HG02884 (cell line): Measurements from ENCODE around the gene TMEM141.
A peak's percentile ranks its signal among the peaks of the same experiment; 100 is the strongest.

Source experiments
- ATAC-seq: cut with Tn5 transposase; IDR thresholded peaks from one replicate; pipeline ENCODE4 v1.9.1; 2021; ENCODE audit warnings: mild to moderate bottlenecking, moderate library complexity; ENCODE audit not compliant: unreplicated experiment

The TMEM141 gene

GRCh38 chr9:136808075-136808805 is 17.1 kb downstream of the TMEM141 start:
- peak; percentile 37 for ATAC-seq

- no peak for ATAC-seq
Observed at GRCh38 chr9:136808806-136809158, 17.6 kb downstream of the TMEM141 start.

- ATAC-seq, result no peak
Observed at GRCh38 chr9:136814725-136815421, 23.7 kb downstream of the TMEM141 start.

GRCh38 chr9:136815422-136815782 is 24.3 kb downstream of the TMEM141 start:
- no peak for ATAC-seq

DNA sequence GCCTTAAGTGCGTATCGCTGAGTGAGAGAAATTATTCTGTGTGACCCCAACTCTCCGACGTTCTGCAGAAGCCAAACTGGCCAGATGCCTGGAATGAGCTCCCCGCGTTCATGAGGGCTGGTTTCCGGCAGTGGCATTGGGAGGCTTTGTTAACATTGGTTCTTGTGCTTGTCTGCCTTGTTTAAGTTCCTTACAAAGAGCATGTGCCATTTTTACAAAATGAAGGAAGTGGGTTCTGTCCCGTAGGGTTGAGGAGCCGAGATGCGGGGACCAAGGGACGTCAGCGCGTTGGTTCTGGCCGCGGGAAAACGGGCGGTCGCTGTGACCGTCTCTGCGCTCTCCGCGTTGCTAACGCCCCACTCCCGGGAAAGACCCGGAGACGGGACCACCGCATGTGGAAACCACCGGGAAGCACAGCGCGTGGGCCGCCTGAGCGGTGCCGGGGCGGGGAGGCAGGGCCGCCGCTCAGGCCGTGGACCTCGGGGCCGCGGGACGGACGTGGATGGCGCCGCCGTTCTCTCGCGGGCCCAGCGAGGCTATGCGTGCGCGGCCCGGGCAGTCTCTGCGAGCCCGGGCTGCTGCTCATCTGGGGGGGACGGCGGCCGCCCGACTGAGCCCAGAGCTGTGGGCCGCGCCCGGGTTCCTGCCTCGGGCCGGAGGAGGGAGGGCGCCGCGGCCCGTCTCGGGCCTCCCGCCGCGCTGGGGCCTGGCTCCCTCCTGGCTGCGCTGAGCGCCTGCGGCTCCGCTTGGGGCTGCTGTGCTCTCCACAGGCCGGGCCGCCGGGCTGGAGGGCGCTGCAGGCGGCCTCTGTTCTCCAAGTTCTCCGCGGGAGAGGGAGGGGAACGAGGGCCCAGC is 30.1 kb downstream of the TMEM141 start:
- no peak for ATAC-seq

DNA sequence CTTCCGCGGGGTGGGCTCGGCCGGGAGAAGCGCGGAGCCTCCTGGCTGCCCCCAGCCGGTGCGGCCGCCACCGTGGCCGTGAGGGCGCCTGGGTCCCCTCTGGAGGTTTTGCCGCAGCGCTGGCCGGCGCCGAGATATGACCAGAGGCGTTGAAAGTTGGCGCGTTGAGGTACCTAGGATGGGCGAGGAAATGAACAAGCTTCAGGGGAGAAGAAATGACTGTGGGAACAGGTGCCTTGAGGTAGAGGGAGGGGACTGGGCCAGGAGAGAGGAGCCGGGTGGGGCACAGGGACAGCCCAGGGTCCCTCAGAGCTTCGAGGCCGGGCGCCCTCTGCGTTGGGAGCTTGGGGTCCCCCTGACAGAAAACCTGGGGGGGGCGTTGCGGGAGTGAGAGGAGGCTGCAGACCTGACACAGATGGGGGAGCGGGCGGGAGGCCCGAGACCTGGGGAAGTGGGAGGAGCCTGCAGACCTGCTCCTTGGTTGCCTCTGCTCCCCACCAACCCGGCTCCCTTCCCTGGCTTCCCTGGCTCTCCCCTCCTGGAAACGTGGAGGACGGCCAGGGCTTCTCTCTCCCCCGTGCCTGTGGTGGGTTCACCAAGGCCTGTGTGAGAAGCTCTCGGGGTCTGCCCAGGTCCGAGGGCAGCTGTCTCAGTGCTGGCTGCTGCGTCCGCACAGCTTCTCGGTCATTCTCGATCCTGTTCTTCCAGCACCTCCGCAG is 30.8 kb downstream of the TMEM141 start:
- no peak for ATAC-seq

DNA sequence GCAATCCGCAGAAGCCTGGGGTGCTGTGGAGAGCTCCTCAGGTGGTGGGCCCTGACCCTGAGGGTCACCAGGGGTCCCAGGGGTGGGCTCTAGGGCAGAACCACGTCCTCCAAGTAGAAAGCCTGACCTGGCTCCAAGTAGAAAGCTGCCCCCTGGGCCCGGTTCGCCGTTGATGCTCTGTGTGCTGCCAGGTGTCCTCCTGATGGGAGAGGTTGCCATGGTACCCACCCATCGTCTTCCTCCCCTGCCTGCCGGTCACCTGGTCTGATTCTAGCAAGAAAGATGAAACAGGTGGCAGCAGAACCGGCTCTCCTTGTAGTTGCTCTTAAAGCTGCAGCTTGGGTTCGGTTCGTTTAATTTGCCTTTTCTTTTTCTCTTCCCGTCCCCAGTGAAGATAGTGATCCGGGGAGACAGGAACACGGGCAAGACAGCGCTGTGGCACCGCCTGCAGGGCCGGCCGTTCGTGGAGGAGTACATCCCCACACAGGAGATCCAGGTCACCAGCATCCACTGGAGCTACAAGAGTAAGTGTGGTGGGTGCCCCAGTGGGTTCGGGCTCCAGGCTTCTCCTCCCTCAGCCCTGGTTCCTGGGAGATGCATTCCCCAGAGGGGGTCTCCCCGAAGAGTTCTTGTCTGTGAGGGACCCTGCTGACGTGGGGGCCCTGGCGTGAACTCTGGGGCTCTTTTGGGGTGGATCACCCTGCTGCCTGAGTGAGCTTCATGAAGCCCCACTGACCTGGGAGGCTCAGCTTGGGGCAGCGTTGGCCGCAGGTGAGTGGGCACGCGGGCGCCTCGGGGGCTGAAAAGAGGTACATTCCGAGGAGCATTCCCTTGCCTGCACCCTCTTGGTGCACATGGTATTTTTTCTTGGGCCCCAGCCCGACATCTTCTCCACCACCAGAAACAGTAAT is 32.2 kb downstream of the TMEM141 start:
- no peak for ATAC-seq

DNA sequence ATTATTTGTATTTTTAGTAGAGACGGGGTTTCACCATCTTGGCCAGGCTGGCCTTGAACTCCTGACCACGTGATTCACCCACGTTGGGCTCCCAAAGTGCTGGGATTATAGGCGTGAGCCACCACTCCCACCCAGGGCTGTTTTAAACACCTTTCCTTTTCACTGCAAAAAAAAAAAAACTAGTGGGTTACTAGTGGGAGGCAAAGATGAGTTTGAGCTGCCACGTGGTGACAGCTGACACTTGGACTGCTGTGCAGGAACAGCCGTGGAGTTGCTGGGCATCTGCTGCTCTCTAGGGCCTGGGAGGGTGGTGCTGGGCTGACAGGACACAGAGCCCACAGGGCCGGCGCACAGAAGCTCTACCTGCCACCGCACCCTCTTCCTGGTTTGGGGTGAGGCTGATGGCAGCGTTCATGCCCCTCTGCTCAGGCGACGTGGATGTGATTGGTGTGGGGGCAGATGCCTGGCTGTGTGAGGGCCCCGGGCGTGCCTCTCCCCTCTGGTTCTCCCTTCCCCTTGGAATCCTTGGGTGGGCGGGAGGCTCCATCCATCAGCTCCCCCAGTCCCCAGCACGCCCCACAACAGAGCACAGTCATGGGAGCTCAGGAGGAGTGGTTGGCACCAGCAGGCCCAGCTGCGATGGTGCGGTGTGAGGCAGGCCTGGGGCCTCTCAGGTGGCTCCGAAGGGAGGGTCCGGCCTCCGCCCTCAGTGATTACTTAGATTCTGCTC is 33.5 kb downstream of the TMEM141 start:
- no peak for ATAC-seq

DNA sequence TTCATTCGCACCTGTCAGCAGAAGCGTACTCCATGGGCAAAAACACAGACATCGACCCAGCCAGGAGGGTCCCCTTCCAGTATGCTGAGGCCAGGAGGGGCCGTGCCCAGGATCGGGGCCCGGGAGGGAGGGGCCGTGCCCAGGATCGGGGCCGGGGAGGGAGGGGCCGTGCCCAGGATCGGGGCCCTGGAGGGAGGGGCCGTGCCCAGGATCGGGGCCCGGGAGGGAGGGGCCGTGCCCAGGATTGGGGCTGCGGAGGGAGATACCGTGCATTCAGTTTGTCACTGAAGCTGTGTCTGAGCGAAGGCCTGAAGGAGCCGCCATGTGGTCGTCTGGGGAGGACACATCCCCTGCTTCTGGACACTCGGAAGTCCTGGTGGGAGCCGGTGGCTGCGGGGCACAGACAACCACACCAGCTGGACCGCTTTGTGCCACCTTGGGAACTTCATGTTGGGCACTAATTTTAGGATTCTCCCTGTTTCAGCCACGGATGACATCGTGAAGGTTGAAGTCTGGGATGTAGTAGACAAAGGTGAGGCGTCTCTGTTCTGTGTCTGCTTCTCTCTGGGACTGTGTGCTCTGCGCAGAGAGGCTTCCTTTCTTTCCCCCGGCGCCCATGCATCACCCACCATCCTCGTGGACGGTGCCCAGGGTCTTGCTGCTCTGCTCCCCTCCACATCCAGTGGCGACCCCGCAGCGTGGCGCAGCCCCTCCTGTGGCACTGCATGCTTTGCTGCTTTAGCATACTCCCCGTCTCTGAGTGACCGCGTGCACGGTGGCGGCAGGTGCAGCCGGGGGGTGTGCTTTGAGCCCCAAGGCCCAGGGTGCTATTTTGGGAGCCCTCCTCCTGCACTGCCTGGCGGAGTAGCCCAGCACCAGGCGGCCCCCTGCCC is 34.4 kb downstream of the TMEM141 start:
- no peak for ATAC-seq

DNA sequence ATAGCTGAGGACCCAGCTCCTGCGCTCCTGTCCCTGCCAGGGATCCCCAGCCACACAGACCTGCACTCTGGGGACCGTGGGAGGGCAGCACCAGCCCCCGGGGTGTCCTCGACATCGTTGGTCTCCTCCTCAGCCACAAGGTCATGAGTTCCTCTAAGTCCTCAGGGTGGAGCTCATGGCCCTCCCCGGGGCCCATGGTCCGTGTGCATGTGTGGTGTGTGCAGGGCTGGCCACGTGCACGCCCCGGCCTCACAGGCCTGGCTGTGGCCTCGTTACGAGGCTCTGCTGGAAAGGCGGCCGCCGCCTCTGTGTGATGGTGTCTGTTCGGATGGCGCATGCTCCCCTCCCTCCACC is 35.0 kb downstream of the TMEM141 start:
- no peak for ATAC-seq

- no peak for ATAC-seq
Observed at GRCh38 chr9:136826703-136827582, 35.8 kb downstream of the TMEM141 start.

GRCh38 chr9:136827794-136828473 is 36.8 kb downstream of the TMEM141 start:
- no peak for ATAC-seq

- ATAC-seq, result no peak
Observed at GRCh38 chr9:136828474-136829140, 37.5 kb downstream of the TMEM141 start.

- no peak for ATAC-seq
Observed at GRCh38 chr9:136829412-136829811, 38.3 kb downstream of the TMEM141 start.

GRCh38 chr9:136829981-136830885 is 39.1 kb downstream of the TMEM141 start:
- no peak for ATAC-seq
